Endometrial microvascular endothelial cells (primary cell): ENCODE results near the gene ABHD5. TPM values are rescaled to one million over a fixed set of nuclear protein-coding genes. Genes with fewer than 3 reads are reported as not detected.
"Not testable (repeated sequence)": the region's sequence is repeated elsewhere in the genome, so short reads cannot be mapped to it uniquely, and the experiment has no call there.

Source experiments
- in situ Hi-C: cut with HindIII; loops from 2 replicates; pipeline ENCODE4 v1.10.0; 2017; ENCODE audit warnings: low sequenced_read_pairs, low pct_unique_long_range_greater_than_20kb; ENCODE audit errors: inconsistent ontology term
- total RNA-seq: library from RNA; depleted of rRNA; stranded (reverse); fragments of >200 nt; gene quantifications from one replicate; pipeline ENCODE4 v1.2.3, GENCODE V29; 2015; ENCODE audit errors: inconsistent ontology term

The ABHD5 gene
- 108 TPM for total RNA-seq

- in situ Hi-C loops = no loop called here
Measured at GRCh38 chr3:43690400-43691119, at the start of gene ABHD5. Gene ABHD5 (plus strand): TSS chr3:43690938. CDS start chr3:43690993, 55 bp downstream.

GRCh38 chr3:43641306-43642114 lies 49.2 kb upstream of the ABHD5 start:
- in situ Hi-C loops = no loop called here

- in situ Hi-C loops = no loop called here
Measured at GRCh38 chr3:43644443-43644842, 46.3 kb upstream of the ABHD5 start.

- in situ Hi-C loops = no loop called here
Measured at GRCh38 chr3:43647331-43648166, 43.2 kb upstream of the ABHD5 start.

GRCh38 chr3:43648957-43649356 lies 41.8 kb upstream of the ABHD5 start:
- in situ Hi-C loops = no loop called here

GRCh38 chr3:43649365-43649968 lies 41.3 kb upstream of the ABHD5 start:
- in situ Hi-C loops = no loop called here

- in situ Hi-C loops = no loop called here
Measured at GRCh38 chr3:43650345-43650744, 40.4 kb upstream of the ABHD5 start.

GRCh38 chr3:43656390-43656789 lies 34.3 kb upstream of the ABHD5 start:
- in situ Hi-C loops = not testable (repeated sequence)

- in situ Hi-C loops = no loop called here
Measured at GRCh38 chr3:43659250-43659880, 31.4 kb upstream of the ABHD5 start.

- in situ Hi-C loops = not testable (repeated sequence)
Measured at GRCh38 chr3:43661376-43661775, 29.4 kb upstream of the ABHD5 start.

GRCh38 chr3:43665011-43665410 lies 25.7 kb upstream of the ABHD5 start:
- in situ Hi-C loops = not testable (repeated sequence)

GRCh38 chr3:43670635-43671522 lies 19.9 kb upstream of the ABHD5 start:
- in situ Hi-C loops = no loop called here

- in situ Hi-C loops = no loop called here
Measured at GRCh38 chr3:43674345-43675085, 16.2 kb upstream of the ABHD5 start.

- in situ Hi-C loops = no loop called here
Measured at GRCh38 chr3:43675593-43675992, 15.1 kb upstream of the ABHD5 start.

- in situ Hi-C loops = no loop called here
Measured at GRCh38 chr3:43676441-43676840, 14.3 kb upstream of the ABHD5 start.

GRCh38 chr3:43678375-43678774 lies 12.4 kb upstream of the ABHD5 start:
- in situ Hi-C loops = not testable (repeated sequence)

GRCh38 chr3:43678887-43679449 lies 11.8 kb upstream of the ABHD5 start:
- in situ Hi-C loops = not testable (repeated sequence)
